Measurements from ENCODE around the gene COX18.

COX18 gene, protein sequence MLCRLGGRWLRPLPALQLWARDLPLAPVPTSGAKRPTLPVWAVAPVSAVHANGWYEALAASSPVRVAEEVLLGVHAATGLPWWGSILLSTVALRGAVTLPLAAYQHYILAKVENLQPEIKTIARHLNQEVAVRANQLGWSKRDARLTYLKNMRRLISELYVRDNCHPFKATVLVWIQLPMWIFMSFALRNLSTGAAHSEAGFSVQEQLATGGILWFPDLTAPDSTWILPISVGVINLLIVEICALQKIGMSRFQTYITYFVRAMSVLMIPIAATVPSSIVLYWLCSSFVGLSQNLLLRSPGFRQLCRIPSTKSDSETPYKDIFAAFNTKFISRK

DNA sequence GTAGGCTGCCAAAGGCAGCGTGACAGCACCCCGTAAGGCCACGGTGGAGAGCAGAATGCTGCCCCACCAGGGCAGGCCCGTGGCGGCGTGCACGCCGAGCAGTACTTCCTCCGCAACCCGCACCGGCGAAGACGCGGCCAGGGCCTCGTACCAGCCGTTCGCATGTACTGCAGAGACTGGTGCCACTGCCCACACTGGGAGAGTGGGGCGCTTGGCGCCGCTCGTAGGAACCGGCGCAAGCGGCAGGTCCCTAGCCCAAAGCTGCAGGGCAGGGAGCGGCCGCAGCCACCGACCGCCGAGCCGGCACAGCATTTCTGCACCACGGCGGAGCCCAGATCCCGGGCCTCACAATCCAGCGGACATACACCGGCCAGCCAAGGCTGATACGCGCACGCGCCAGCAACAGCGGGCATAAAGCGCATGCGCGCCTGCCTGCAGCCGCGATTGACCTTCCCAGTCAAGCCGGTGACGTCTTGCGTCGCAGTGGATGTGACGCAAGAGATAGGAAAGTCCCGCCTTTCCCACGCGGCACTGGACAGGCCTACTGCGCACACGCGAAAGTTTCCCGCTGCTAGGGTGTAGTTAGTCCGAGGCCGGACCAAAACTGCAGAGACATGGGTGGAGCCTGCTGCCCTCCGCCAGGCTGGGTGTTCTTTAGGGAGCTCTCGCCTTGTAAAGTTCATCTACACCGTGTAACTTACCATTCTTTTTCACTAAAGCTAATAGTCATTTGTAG is at the start of gene COX18:
COX18 (minus strand) TSS at position 379 of the 736 bp plus-strand sequence; CDS start at position 312, 67 bp downstream.
- DNase-seq: peak; percentile 90 to 96

- no peak for DNase-seq
Measured at GRCh38 chr4:73109493-73109892, 40.0 kb upstream of the COX18 start.

- no peak for DNase-seq
Measured at GRCh38 chr4:73104695-73105094, 35.2 kb upstream of the COX18 start.

- DNase-seq: no peak
Measured at GRCh38 chr4:73103799-73104503, 34.4 kb upstream of the COX18 start.

DNA sequence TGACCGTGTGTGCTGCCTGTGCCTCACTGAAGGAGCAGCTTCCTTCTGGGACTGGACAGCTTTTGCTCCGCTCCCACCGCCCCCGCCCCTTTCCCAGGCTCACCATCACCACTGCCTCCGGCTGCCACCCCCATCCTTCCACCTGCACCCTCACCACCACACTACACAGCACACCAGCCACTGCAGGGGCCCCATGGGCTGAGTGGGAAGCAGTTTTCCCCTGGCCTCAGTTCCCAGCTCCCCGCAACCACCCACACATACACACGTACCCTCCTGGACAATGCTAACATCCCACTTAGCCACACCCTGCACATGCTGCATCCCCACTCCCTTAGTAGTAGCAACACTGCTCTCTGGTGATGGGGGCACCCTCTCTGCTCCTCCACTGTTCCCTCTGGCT is 29.6 kb upstream of the COX18 start:
- DNase-seq: no peak

DNA sequence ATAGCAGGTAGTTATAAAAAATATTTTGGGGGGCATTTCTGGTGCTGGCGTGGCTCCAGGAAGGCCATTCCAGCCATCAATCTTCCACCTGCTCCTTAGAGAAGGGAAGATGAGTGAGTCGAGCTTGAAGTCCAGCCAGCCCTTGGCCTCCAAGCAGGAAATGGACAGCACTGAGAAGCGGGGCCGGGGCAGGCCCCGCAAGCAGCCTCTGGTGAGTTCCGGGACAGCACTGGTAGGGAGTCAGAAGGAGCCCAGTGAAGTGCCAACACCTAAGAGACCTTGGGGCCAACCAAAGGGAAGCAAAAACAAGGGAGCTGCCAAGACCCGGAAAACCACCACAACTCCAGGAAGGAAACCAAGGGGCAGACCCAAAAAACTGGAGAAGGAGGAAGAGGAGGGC is 29.2 kb upstream of the COX18 start:
- no peak for DNase-seq

DNA sequence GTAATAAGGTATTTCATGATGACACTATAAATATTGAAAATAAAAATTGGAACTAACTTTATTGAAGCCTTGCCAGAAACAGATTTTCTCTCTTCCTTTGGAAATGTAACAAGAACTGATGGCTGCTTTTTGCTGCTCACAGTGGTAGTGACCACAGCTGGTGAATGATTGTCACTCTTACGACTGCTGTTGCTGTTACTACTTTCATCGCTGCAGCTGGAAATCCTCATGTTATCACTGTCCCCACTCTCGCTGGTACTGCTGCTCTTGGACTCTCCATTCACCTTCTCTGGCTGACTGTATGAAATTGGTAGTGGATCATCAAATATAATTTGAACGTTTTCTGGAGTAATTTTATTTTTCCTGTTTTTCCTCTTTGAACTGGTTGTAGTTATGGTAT is 28.5 kb upstream of the COX18 start:
- DNase-seq: no peak

GRCh38 chr4:73092868-73093267 is 23.4 kb upstream of the COX18 start:
- DNase-seq: no peak

- no peak for DNase-seq
Measured at GRCh38 chr4:73090738-73091137, 21.2 kb upstream of the COX18 start.

- DNase-seq: no peak
Measured at GRCh38 chr4:73087871-73088270, 18.4 kb upstream of the COX18 start.

DNA sequence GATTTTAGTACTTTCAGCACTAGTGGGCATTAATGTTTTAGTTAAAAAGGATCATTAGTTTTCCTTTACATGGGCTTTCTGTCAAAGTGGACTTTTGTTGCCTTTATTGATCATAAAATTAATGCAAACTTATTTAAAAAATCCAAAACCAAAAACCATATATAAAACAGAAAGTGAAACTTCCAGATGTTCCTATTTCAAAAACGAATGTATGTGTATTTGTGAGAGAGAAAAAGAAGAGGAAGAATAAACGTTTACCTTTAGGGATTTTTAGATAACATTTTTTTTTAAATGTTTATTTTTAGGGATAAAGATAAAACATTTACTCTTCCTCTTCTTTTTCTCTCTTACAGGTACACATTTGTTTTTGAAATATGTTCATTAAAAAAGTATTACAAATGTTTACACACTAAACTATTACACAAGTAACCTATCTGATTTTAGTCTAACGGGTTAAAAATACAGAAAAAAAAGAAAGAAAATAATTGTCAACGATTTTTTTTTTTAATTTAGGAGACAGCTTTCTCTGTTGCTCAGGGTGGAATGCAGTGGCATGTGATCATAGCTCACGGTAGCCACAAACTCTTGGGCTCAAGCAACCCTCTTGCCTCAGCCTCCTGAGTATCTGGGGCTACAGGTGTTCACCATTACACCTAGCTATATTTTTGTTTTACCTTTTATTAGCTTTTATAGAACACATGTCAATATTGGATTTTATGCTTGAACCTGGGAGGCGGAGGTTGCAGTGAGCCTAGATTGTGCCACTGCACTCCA is 16.8 kb upstream of the COX18 start:
- DNase-seq: no peak

DNA sequence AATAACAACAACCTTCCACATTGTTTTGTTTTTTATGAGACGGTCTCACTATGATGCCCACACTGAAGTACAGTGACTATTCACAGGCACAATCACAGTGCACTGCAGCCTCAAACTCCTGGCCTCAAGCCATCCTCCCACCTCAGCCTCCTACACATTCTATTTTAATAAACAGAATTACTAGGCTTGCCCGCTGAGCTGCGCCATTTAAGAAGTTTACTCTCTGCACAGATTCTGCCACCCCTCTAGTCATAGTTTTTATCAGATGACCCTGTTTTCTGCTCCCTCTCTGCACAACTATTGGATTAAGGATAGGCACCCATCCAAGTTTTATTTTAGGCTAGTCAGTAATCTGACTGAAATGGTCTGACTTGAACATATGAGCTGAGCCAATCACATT is 11.3 kb upstream of the COX18 start:
- no peak for DNase-seq

DNA sequence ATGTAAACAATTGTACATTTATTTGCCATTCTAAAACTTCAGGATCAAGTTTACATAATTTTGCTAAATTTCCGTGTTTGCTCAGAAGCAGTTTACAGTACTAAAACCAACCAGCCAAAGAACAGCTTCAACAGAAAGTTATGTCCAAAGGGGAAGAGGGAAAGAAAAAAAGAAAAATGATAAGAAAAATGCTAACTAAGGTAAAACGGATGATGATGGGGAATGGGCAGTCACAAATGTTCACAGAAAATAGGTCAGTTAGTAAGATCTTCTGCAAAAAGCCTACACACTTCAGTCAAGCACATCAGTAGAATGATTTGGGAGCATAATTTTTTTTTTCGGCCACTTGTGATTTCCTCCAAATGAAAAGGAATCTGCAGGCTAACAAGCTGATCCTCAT is 6.3 kb upstream of the COX18 start:
- no peak for DNase-seq

DNA sequence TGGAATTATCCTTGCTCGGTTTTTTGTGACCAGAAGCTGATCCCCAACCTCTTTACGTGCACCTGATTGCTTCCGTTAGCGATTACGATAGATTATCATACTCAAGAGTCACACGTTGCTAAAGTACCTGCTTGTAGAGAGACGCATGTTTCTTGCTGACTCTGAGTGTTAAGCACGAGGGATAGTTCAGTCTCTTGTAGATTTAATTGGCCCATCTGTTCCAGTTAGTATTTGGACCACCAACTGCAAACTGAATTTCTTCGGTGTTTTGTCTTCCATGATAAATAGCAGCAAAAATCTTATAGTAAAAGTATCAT is 516 bp upstream of the COX18 start:
- DNase-seq: peak in 1 of 2 experiments; percentile 58

DNA sequence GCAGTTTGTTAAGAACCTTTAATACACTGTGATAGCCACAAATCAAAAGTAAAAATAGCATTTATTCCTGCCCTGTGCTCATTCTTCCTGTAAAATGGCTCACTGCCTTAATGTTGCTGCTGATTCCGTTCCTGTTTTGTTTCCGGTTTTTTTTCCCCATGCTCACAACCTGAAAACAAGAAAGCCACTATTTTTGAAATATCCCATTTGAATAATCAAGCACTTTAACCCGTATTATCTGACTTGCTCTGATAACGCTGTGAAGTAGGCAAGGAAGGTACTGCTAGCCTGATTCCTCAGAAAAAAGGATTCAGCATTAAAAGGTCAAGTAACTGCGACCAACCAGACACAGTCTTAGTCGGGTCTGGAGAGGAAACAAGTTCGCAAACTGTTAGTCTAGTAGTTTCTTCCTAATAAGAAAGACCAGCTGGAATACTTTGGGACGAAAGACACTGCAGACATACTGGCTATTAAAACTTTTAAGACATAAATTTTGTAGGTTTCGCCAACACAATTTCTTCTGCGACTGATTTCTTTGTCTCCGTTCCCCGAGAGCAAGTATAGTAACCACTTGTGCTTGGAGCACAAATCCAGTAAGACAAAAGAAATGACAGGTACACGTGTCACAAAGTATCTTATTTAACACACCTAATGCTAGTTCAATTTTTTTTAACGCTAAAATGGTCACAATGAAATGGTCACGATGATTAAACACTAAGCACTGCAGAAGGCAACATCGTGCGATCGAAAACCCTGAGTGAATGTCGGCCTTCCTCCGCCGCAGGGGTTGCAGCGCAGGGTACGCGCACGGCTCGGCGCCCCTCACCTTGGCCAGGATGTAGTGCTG is 802 bp downstream of the COX18 start:
- DNase-seq: peak; percentile 42 to 58

DNA sequence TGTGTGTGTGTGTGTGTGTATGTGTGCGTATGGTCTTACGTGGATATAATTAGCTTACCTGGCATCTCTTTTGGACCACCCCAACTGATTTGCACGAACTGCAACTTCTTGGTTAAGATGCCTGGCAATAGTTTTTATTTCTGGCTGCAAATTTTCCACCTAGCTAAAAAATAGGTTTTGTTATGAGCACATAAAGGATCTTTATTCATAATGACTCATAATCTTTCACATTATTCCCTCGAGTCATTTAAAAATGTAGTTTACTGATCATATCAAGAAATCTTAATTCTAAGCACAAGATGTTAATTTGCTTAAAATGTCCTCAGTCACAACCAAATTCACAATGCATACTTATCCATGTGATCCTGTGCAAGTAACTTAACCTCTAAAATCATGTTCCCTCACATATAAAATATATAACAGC is 1.5 kb downstream of the COX18 start:
- peak in 1 of 2 experiments; percentile 14 for DNase-seq

DNA sequence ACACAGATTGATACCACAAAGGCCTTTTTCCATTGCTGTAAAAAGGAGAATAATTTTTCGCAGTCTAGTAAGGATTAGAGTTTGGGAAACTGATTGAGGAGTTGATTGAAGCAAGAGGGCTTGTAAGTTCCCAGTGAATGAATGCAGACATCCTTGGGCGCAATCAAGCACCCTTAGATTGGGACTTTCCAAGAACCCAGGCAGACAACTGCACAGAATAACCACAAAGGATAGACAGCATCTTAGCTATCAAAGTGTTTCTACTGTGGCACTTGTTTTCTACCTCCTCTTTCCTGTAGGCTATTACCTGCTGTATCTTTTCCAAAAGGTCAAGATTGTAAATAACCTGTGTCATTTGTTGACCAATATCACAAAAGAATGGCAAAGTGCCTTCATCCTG is 2.6 kb downstream of the COX18 start:
- no peak for DNase-seq

DNA sequence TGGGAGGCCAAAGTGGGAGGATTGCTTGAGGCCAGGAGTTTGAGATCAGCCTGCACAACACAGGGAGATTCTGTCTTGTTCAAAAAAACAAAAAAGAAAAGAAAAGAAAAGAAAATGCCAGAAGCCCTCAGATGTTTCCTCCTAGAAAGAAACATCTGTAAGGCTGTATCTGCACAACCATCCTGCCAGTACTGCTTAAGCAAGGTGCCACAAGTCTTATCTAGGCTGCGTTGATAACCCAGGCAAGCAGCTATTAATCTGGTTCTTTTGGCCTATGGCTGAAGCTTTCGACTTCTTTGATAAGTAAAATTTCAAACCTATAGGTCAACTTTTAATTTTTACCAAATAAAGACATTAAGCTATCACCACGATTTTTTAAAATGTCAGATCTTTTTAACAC is 3.1 kb downstream of the COX18 start:
- DNase-seq: no peak

GRCh38 chr4:73064536-73064935 is 5.0 kb downstream of the COX18 start:
- no peak for DNase-seq

DNA sequence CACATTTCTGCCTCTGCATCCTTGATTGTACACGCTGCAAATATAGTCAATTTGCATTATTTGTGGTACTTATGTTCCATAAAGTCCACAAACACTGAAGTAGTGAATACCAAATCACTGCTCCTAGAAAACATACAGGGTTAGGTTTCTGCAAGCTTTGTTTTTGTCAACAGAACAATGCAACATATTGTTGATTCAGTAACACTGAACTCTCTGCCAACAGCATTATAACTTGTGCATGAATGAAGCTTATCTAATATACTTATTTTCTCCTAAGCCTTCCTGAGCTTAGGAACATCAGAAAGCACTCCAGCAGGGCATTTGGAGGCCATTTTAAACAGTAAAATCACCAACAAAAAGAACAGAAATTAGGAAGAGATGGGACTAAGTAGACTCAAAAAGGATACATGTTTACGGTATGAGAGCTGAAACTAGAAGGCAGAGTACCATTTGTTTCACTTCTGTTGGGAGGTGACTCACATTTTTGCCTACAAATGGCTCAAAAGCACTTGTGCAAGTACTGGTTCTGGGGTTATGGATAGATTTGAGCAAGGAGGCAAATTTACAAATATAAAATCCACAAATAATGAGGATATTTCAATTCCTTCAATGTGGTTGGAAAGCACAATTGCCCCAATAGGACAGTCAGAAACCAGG is 14.1 kb downstream of the COX18 start:
- DNase-seq: no peak

DNA sequence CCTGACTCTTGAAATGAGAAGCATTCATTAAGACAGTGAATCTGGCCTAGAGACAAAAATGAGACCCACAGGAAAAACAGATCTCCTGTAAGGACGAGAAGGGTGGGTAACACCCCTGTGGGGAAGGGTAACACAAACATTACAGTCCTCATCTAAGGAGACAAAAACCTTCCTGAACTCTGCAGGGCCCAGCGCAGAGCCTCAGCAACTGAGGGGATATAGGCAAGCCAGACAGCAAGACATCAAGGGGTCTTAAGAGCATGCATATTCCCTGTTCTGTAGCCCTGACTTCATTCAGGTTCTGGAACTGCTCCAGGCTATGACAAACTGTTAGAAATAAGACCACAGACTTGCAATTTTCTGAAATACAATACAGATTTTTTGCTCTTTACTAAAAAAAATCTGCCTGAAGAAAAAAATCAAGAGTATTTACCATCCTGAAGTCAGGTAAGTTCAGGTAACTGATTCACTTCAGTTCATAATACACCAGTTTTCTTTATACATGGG is 15.5 kb downstream of the COX18 start:
- DNase-seq: no peak

Measured in NCI-H526 (cell line).